ENCODE measurements around the gene CTSG. TPM values are rescaled to one million over a fixed set of nuclear protein-coding genes. Genes with fewer than 3 reads are reported as not detected.

CTSG gene
- total and polyA plus RNA-seq, 2 experiments from 2014 or later: not detected

GRCh38 chr14:24578558-24578957 lies 2.5 kb upstream of the CTSG start:
- Histone ChIP-seq H3K9me2 (ENCODE audit: insufficient read depth) (no peaks in the 10 kb centered on the region), H3K4me3 (no peak overlapping the region), H2AFZ (no peak overlapping the region), H3F3A (ENCODE audit: insufficient read depth) (no peaks in the 10 kb centered on the region), H3K27ac (no peak overlapping the region), H3K36me3 (ENCODE audit: low read depth) (no peaks in the 10 kb centered on the region), H3K79me2 (ENCODE audit: insufficient read depth) (no peaks in the 10 kb centered on the region), H3K27me3 (replicated peaks; ENCODE audit: insufficient read depth) (no peaks in the 10 kb centered on the region), H3K9ac (no peak overlapping the region), H3K4me1 (ENCODE audit: insufficient read depth) (no peaks in the 10 kb centered on the region), H4K20me1 (ENCODE audit: insufficient read depth) (no peaks in the 10 kb centered on the region), H3K9me3 (ENCODE audit: low read depth) (peaks cover 2% of the 10 kb centered on the region), H3K4me2 (ENCODE audit: unreplicated experiment) (no peak overlapping the region)
- 11 to 14% methylated on average over 2 of the region's 2 CpGs for WGBS, 2 experiments (ENCODE audit: low coverage in 1 of 2, low lambda C conversion rate in 2 of 2, missing lambda C conversion rate in 2 of 2)
- TF ChIP-seq EZH2phosphoT487 (IDR thresholded peaks at IDR 0.05; ENCODE audit: insufficient read depth, low read depth): no peak
- no peak for TF ChIP-seq EZH2 (IDR thresholded peaks at IDR 0.05; ENCODE audit: insufficient read depth, poor library complexity, severe bottlenecking)
- in situ Hi-C loops (cut with MboI): no loop called here
- no peak for DNase-seq

GRCh38 chr14:24576771-24577170 lies 721 bp upstream of the CTSG start:
- whole genome bisulfite sequencing, 2 experiments (ENCODE audit: low coverage in 1 of 2, low lambda C conversion rate in 2 of 2, missing lambda C conversion rate in 2 of 2): 27 to 35% methylated on average over 5 of the region's 5 CpGs
- H3K9ac ChIP-seq: no peak overlapping the region
- H3K36me3 ChIP-seq (ENCODE audit: low read depth): no peaks in the 10 kb centered on the region
- in situ Hi-C loops (cut with MboI): no loop called here
- no peak overlapping the region for H2AFZ ChIP-seq
- no peak overlapping the region for H3K4me3 ChIP-seq
- no peaks in the 10 kb centered on the region for H3K4me1 ChIP-seq (ENCODE audit: insufficient read depth)
- no peak for TF ChIP-seq EZH2 (IDR thresholded peaks at IDR 0.05; ENCODE audit: insufficient read depth, poor library complexity, severe bottlenecking)
- TF ChIP-seq EZH2phosphoT487 (IDR thresholded peaks at IDR 0.05; ENCODE audit: insufficient read depth, low read depth): no peak
- H3K79me2 ChIP-seq (ENCODE audit: insufficient read depth): no peaks in the 10 kb centered on the region
- no peaks in the 10 kb centered on the region for H3F3A ChIP-seq (ENCODE audit: insufficient read depth)
- no peaks in the 10 kb centered on the region for H3K9me2 ChIP-seq (ENCODE audit: insufficient read depth)
- DNase-seq: no peak
- H3K27me3 ChIP-seq (replicated peaks; ENCODE audit: insufficient read depth): no peaks in the 10 kb centered on the region
- no peaks in the 10 kb centered on the region for H3K9me3 ChIP-seq (ENCODE audit: low read depth)
- H3K27ac ChIP-seq: no peak overlapping the region
- no peaks in the 10 kb centered on the region for H4K20me1 ChIP-seq (ENCODE audit: insufficient read depth)
- H3K4me2 ChIP-seq (ENCODE audit: unreplicated experiment): no peak overlapping the region

GRCh38 chr14:24574206-24574774 lies 1.8 kb downstream of the CTSG start:
- H4K20me1 ChIP-seq (ENCODE audit: insufficient read depth): no peaks in the 10 kb centered on the region
- in situ Hi-C loops (cut with MboI): no loop called here
- no peaks in the 10 kb centered on the region for H3K79me2 ChIP-seq (ENCODE audit: insufficient read depth)
- H3K9ac ChIP-seq: no peak overlapping the region
- H3K4me2 ChIP-seq (ENCODE audit: unreplicated experiment): no peak overlapping the region
- H3K9me2 ChIP-seq (ENCODE audit: insufficient read depth): no peaks in the 10 kb centered on the region
- DNase-seq: no peak
- H3K4me3 ChIP-seq: no peak overlapping the region
- H3K27ac ChIP-seq: no peak overlapping the region
- TF ChIP-seq EZH2phosphoT487 (IDR thresholded peaks at IDR 0.05; ENCODE audit: insufficient read depth, low read depth) (no peak), EZH2 (IDR thresholded peaks at IDR 0.05; ENCODE audit: insufficient read depth, poor library complexity, severe bottlenecking) (no peak)
- no peaks in the 10 kb centered on the region for H3K36me3 ChIP-seq (ENCODE audit: low read depth)
- H3K9me3 ChIP-seq (ENCODE audit: low read depth): no peaks in the 10 kb centered on the region
- H2AFZ ChIP-seq: no peak overlapping the region
- no peaks in the 10 kb centered on the region for H3K27me3 ChIP-seq (replicated peaks; ENCODE audit: insufficient read depth)
- H3K4me1 ChIP-seq (ENCODE audit: insufficient read depth): no peaks in the 10 kb centered on the region
- 39 to 48% methylated on average over 24 to 27 of the region's 27 CpGs for WGBS, 2 experiments (ENCODE audit: low coverage in 1 of 2, low lambda C conversion rate in 2 of 2, missing lambda C conversion rate in 2 of 2)
- H3F3A ChIP-seq (ENCODE audit: insufficient read depth): no peaks in the 10 kb centered on the region

GRCh38 chr14:24566318-24566717 lies 9.7 kb downstream of the CTSG start:
- DNase-seq: no peak
- no peak overlapping the region for H3K4me2 ChIP-seq (ENCODE audit: unreplicated experiment)
- TF ChIP-seq EZH2 (IDR thresholded peaks at IDR 0.05; ENCODE audit: insufficient read depth, poor library complexity, severe bottlenecking) (no peak), EZH2phosphoT487 (IDR thresholded peaks at IDR 0.05; ENCODE audit: insufficient read depth, low read depth) (no peak)

GRCh38 chr14:24565766-24566165 lies 10.3 kb downstream of the CTSG start:
- H3K27ac ChIP-seq: no peak overlapping the region
- H2AFZ ChIP-seq: no peak overlapping the region
- H3F3A ChIP-seq (ENCODE audit: insufficient read depth): no peaks in the 10 kb centered on the region
- H3K36me3 ChIP-seq (ENCODE audit: low read depth): no peaks in the 10 kb centered on the region
- no peak for DNase-seq
- H3K9me3 ChIP-seq (ENCODE audit: low read depth): no peaks in the 10 kb centered on the region
- in situ Hi-C loops (cut with MboI): no loop called here
- no peaks in the 10 kb centered on the region for H4K20me1 ChIP-seq (ENCODE audit: insufficient read depth)
- no peaks in the 10 kb centered on the region for H3K27me3 ChIP-seq (replicated peaks; ENCODE audit: insufficient read depth)
- no peak overlapping the region for H3K4me2 ChIP-seq (ENCODE audit: unreplicated experiment)
- no peak overlapping the region for H3K4me3 ChIP-seq
- no peaks in the 10 kb centered on the region for H3K4me1 ChIP-seq (ENCODE audit: insufficient read depth)
- WGBS, 2 experiments (ENCODE audit: low coverage in 1 of 2, low lambda C conversion rate in 2 of 2, missing lambda C conversion rate in 2 of 2): 5 to 16% methylated on average over 2 of the region's 2 CpGs
- no peaks in the 10 kb centered on the region for H3K9me2 ChIP-seq (ENCODE audit: insufficient read depth)
- H3K9ac ChIP-seq: no peak overlapping the region
- H3K79me2 ChIP-seq (ENCODE audit: insufficient read depth): no peaks in the 10 kb centered on the region
- no peak for TF ChIP-seq EZH2 (IDR thresholded peaks at IDR 0.05; ENCODE audit: insufficient read depth, poor library complexity, severe bottlenecking)
- TF ChIP-seq EZH2phosphoT487 (IDR thresholded peaks at IDR 0.05; ENCODE audit: insufficient read depth, low read depth): no peak

More at GRCh38 chr14:24566318-24566717, 9.7 kb downstream of the CTSG start:
- H3K36me3 ChIP-seq (ENCODE audit: low read depth): no peaks in the 10 kb centered on the region
- in situ Hi-C loops (cut with MboI): no loop called here
- no peak overlapping the region for H3K27ac ChIP-seq
- H3K9me2 ChIP-seq (ENCODE audit: insufficient read depth): no peaks in the 10 kb centered on the region
- no peaks in the 10 kb centered on the region for H3K4me1 ChIP-seq (ENCODE audit: insufficient read depth)
- 20 to 39% methylated on average over 2 of the region's 2 CpGs for WGBS, 2 experiments (ENCODE audit: low coverage in 1 of 2, low lambda C conversion rate in 2 of 2, missing lambda C conversion rate in 2 of 2)
- no peaks in the 10 kb centered on the region for H4K20me1 ChIP-seq (ENCODE audit: insufficient read depth)
- H3K9ac ChIP-seq: no peak overlapping the region
- no peaks in the 10 kb centered on the region for H3K9me3 ChIP-seq (ENCODE audit: low read depth)
- no peak overlapping the region for H2AFZ ChIP-seq
- no peak overlapping the region for H3K4me3 ChIP-seq
- H3K79me2 ChIP-seq (ENCODE audit: insufficient read depth): no peaks in the 10 kb centered on the region
- no peaks in the 10 kb centered on the region for H3F3A ChIP-seq (ENCODE audit: insufficient read depth)
- no peaks in the 10 kb centered on the region for H3K27me3 ChIP-seq (replicated peaks; ENCODE audit: insufficient read depth)

Measured in GM23248 (cell line).